Measurements from ENCODE around the gene CCDC57. TPM values are rescaled to one million over a fixed set of nuclear protein-coding genes. Genes with fewer than 3 reads are reported as not detected.

CCDC57 gene
- total and polyA plus RNA-seq, 2 of the 8 experiments (the other 6 are each of a cell fraction or from before 2014, with no cell fraction given) = 8.4 to 12.9 TPM

- TF ChIP-seq POU5F1 (IDR thresholded peaks at IDR 0.05; ENCODE audit: low read depth, low read length) (no peak), BRCA1 (IDR thresholded peaks at IDR 0.05; ENCODE audit: low read depth, low read length) (no peak), EGR1 (IDR thresholded peaks at IDR 0.05; ENCODE audit: borderline replicate concordance, low read depth, low read length) (no peak), HDAC2 (IDR thresholded peaks at IDR 0.05; ENCODE audit: borderline replicate concordance in 1 of 2, low read depth in 2 of 2, low read length in 2 of 2) (no peak), SP2 (IDR thresholded peaks at IDR 0.05; ENCODE audit: low read length) (no peak)
Measured at GRCh38 chr17:82060001-82060380, 152.7 kb downstream of the CCDC57 start (continued).
